Stromal cell of bone marrow (primary cell): ENCODE data around the gene NAALADL2.
"Not testable (repeated sequence)": the region's sequence is repeated elsewhere in the genome, so short reads cannot be mapped to it uniquely, and the experiment has no call there.

Source experiments
- DNase-seq: peaks from one replicate; pipeline ENCODE4 v3.0.0-alpha.2; 2012; ENCODE audit warnings: low read depth

The NAALADL2 gene

GRCh38 chr3:175751089-175751488, 892.0 kb downstream of the NAALADL2 start:
- DNase-seq = no peak

GRCh38 chr3:175763948-175764347, 904.8 kb downstream of the NAALADL2 start:
- no peak for DNase-seq

DNA sequence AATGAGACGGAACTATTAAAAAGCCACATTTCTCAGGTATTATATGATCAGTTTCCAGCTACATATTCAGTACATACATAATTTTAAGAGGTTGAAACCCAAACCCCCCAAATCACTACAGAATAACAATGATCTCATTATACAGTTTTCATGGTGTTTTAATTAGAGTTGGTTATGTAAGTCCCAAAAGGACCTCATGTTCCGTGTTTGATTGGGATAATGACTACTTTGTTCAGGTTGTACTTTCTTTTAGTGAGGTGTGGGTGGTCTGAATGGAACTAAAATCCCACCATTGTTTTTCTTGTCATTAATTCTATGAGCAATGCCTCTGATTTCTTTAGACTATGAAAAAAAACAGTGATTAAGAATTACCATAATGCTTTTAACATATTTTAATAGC, 905.6 kb downstream of the NAALADL2 start:
- DNase-seq = no peak

- no peak for DNase-seq
These were observed 911.3 kb downstream of the NAALADL2 start for GRCh38 chr3:175770426-175770825.

DNA sequence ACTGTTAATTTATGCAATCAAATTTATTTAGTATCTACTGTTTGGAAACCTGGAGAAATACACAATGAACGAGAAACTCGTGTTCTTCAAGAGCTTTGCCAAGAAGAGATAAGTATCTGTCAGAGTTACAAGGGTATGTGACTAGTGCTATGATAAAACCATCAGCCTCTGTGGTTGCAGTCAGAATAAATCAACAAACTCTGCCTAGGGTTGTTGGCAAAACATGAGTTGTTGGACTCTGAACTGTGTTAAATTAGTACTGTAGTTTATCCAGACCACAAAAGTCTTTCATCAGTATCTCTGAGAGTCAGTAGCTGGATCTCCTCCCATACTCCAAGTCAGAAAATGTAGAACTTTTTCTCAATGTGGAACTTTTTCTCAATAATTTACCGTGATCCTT, 918.4 kb downstream of the NAALADL2 start:
- peak; percentile 38 for DNase-seq

GRCh38 chr3:175777965-175778364, 918.8 kb downstream of the NAALADL2 start:
- DNase-seq = no peak

DNA sequence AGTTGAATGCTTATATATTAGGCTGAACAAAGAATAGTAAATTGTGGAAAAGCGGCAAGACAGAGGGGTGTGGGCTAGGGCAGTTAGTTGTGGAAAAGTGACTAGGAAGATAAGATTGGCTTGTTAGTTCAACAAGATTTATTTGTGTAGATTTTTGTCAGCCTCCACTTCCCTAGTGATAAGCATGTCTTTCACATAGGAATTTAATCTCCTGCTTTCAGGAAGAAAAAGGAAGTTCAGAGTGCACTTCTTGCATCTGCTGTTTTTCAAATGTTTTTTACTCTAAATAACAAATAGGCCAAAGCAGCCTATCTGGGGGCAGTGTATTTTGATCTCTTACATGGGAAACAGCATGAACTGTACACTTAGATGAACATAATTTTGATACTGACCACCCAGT, 919.9 kb downstream of the NAALADL2 start:
- DNase-seq = no peak

- DNase-seq = not testable (repeated sequence)
These were observed 928.0 kb downstream of the NAALADL2 start for GRCh38 chr3:175787109-175787508.

DNA sequence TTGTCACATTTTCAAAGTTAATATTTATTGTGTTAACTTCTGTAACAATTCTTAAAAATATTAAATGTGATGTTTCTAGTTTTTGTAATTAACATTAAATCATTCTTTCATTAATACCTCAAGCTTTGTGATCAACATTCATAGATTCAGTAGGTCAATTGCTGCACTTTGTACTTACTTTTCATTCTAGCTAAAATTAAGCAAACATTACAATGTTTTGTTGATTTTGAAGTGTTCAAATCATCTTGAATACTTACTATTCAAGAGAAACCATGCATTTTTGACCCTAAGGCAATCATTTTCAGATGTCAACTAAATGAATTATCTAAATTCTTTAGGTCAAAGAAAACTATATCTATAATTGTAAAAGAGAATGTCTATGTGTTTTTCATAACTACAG, 933.1 kb downstream of the NAALADL2 start:
- DNase-seq = no peak

GRCh38 chr3:175798326-175798725, 939.2 kb downstream of the NAALADL2 start:
- DNase-seq = no peak

DNA sequence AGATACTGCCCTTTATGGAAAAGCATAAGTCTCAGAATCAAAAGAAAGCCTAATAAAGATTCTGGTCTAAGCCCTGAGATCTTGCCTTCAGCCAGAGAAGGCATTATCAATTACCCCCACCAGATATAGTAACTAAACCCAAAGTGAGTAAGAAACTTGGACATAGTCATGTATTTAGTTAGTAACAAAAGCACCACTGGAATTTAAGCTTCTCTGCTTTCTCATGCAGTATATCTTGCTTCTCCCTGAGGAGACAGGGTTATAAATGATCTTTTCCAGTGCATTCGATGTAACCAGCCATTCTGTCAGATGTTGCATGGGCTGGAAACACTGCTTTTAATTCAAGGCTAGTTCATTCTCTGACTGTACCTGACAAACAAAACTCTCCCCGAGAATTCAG, 946.7 kb downstream of the NAALADL2 start:
- DNase-seq = peak; percentile 37

DNA sequence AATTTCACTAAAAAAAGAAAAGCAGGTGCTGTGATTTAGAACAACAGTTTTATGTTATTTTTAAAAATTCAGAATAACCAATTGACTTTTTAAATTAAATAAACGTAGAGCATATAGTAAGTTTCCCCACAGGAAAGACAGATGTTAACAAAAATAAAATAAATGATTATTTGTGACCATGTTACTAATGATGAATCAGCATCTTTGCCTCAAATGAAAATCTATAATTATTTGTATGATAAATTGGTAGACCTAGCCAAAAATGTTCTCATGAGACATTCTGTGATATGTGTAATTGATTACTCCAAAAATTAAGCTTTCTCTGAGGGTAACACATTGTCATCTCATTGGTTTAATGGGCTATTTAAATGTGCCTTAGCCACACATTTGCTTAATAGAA, 948.0 kb downstream of the NAALADL2 start:
- no peak for DNase-seq

DNA sequence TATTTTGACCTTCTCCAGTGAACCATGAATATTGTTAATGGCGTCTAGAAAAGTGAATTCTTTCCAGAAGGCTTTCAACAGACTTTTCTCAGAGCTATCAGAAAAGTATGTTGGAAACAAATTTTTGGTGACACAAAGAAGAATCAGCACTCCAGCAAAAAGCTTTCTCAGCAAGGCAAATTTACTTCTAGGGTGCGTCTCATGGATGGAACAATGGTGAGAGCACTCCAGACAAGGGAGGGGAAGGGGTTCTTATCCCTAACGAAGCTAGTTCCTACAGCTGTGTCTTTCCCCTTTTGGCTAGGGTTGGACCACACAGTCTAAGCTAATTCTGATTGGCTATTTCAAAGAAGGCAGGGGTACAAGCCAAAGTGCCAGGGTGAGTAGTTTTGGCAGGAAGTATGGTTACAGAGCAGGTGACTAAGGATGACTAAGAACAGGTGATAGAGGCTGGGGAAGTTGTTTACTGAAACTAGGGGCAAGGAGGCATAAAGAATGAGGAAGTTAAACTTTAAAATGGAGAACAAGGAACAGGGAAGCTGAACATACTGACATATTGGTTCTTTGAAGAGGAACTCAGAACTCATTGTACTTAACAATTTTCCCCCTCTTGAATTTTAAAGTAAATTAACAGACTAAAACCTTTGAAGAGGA, 959.8 kb downstream of the NAALADL2 start:
- DNase-seq = no peak

DNA sequence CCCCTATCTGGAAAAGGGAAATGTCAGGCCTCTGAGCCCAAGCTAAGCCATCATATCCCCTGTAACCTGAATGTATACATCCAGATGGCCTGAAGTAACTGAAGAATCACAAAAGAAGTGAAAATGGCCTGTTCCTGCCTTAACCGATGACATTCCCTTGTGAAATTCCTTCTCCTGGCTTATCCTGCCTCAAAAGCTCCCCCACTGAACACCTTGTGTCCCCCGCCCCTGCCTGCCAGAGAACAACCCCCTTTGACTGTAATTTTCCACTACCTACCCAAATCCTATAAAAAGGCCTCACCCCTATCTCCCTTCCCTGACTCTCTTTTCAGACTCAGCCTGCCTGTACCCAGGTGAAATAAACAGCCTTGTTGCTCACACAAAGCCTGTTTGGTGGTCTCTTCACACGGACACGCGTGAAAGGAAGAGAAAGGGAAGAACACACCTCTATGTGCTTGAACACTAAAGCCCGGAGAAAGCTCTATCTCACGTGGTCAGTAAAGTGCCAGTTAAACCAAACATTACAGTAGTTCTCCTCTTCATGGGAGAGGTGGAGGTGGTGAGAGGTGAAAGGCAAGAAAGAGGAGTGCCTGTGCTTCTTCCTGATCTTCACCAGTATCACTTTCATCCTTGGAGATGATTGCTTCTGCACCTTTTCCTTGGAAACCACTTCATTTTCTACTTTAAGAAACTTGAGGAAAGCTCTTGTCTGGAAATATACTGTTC, 963.8 kb downstream of the NAALADL2 start:
- DNase-seq = not testable (repeated sequence)

DNA sequence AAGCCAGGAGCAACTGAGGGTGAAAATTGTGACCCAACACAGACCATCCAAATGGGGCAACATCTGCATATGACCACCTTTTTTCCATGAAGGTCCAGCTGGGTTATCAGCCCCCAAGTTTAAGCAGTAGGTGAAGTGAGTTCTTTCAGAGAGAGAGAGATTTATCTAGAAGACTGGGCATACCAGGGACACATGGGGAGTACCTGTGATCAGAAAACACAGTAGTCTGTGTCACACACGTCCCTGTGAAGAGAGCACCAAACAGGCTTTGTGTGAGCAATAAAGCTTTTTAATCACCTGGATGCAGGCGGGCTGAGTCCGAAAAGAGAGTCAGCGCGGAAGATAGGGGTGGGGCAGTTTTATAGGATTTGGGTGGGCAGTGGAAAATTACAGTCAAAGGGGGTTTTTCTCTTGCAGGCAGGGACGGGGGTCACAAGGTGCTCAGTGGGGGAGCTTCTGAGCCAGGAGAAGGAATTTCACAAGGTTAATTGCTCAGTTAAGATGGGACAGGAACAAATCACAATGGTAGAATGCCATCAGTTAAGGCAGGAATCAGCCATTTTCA, 966.0 kb downstream of the NAALADL2 start:
- not testable (repeated sequence) for DNase-seq

DNA sequence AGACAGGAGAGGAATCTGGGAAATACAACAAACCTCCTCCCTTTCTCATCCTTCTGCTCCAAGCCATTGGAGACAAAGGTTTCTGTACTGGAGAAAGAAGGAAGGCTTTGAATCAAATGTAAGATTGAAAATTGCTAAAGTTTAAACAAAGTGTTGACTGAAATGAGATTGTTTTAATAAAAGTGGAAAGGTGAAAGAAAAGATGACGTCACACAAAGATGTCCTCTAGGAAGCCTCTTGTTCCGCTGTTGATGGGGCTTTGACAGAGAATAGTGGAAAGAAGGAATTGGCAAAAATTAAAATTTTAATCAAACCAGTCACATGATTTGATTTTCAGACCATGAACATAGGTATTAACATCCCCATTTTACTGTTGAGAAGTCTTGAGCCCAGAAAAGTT, 967.6 kb downstream of the NAALADL2 start:
- no peak for DNase-seq

- DNase-seq = not testable (repeated sequence)
These were observed 970.7 kb downstream of the NAALADL2 start for GRCh38 chr3:175829809-175830208.

- DNase-seq = not testable (repeated sequence)
These were observed 976.6 kb downstream of the NAALADL2 start for GRCh38 chr3:175835763-175836162.

GRCh38 chr3:175836617-175837016, 977.5 kb downstream of the NAALADL2 start:
- no peak for DNase-seq

GRCh38 chr3:175837962-175838361, 978.8 kb downstream of the NAALADL2 start:
- no peak for DNase-seq

- no peak for DNase-seq
These were observed 980.4 kb downstream of the NAALADL2 start for GRCh38 chr3:175839366-175840005.

GRCh38 chr3:175851541-175851940, 992.4 kb downstream of the NAALADL2 start:
- DNase-seq = no peak

DNA sequence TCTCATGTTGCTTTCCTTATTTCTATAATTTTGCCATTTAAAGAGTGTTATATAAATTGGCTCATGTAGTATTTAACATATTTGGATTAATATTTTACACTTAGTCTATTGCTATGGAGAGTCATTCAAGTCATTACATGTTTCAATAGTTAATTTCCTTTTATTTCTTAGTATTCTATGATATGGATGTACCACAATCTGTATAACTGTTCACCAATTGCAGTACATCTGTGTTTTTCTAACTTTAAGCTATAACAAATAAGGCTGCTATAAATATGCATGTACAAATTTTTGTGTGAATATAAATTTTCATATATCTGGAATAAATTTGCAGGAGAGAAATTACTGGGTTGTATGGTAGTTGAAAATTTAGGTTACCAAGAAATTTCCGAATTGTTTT, 993.4 kb downstream of the NAALADL2 start:
- DNase-seq = no peak
